HepG2 (cell line): Measurements from ENCODE around the gene COG5. TPM values are rescaled to one million over a fixed set of nuclear protein-coding genes. Genes with fewer than 3 reads are reported as not detected.
A peak's percentile ranks its signal among the peaks of the same experiment; 100 is the strongest.

Source experiments
- ADNP ChIP-seq: sonication (generic); formaldehyde crosslinking; IDR thresholded peaks from 2 replicates; pipeline ENCODE4 v1.4.0; 2020; ENCODE audit warnings: missing genetic modification reagents
- CEBPZ ChIP-seq: IDR thresholded peaks from 2 replicates; pipeline ENCODE4 v1.6.1; 2012; ENCODE audit warnings: low read length, improper control_type of control experiment
- KIAA2018 ChIP-seq: sonication (generic); formaldehyde crosslinking; IDR thresholded peaks from 2 replicates; pipeline ENCODE4 v1.5.0; 2020; ENCODE audit warnings: mild to moderate bottlenecking, missing genetic modification reagents, borderline replicate concordance
- NR3C1 ChIP-seq: sonication (generic); formaldehyde crosslinking; IDR thresholded peaks from 2 replicates; pipeline ENCODE4 v1.4.0; 2020; ENCODE audit warnings: missing genetic modification reagents
- RERE ChIP-seq: IDR thresholded peaks from 2 replicates; pipeline ENCODE4 v1.6.1; 2016; ENCODE audit warnings: low read depth, missing genetic modification reagents, missing compliant biosample characterization
- TBP ChIP-seq: sonication (generic); formaldehyde crosslinking; IDR thresholded peaks from 2 replicates; pipeline ENCODE4 v1.5.0; 2020; ENCODE audit warnings: missing genetic modification reagents
- U2AF2 ChIP-seq: fragments of 200-400 bp; formaldehyde crosslinking; IDR thresholded peaks from 2 replicates; pipeline ENCODE4 v1.6.1; 2017; ENCODE audit warnings: low read depth, mild to moderate bottlenecking, low read length
- ZBTB14 ChIP-seq: sonication (generic); formaldehyde crosslinking; IDR thresholded peaks from 2 replicates; pipeline ENCODE4 v1.4.0; 2020; ENCODE audit warnings: missing genetic modification reagents
- ZNF251 ChIP-seq: sonication (generic); formaldehyde crosslinking; IDR thresholded peaks from 2 replicates; pipeline ENCODE4 v1.9.0; 2021; ENCODE audit warnings: mild to moderate bottlenecking, missing genetic modification reagents
- polyA plus RNA-seq, 8 experiments: library from polyadenylated mRNA; depleted of rRNA in 3 of 8; stranded (reverse) in 7 of 8; unstranded in 1 of 8; fragments of >200 nt; fragmentation: Illumina TruSeq in 4 of 8; extraction: Trizol in 4 of 8; gene quantifications; 2 replicates each; pipeline versions ENCODE4 v1.2.1 to v1.2.3, GENCODE V29; 2011 to 2016; ENCODE audit warnings: low read depth in 4 of 8, missing spikeins in 1 of 8, mixed read lengths in 1 of 8; ENCODE audit not compliant: insufficient read depth in 1 of 8
- total RNA-seq, 5 experiments: library from RNA; depleted of rRNA; stranded (reverse); fragments of >200 nt; fragmentation: Illumina TruSeq; extraction: Trizol; gene quantifications; 2 replicates each; pipeline ENCODE4 v1.2.3, GENCODE V29; 2016; ENCODE audit warnings: low read depth in 1 of 5

The COG5 gene
- total and polyA plus RNA-seq, 2 of the 13 experiments (the other 11 are each of a cell fraction or from before 2014, with no cell fraction given) = 20.4 to 31.3 TPM

GRCh38 chr7:107169120-107170050 lies 394.3 kb downstream of the COG5 start (continued):
- TF ChIP-seq RERE (CRISPR knock-in tag) (no peak), U2AF2 (peak; percentile 71; the same call in 1 of the 2 replicates), CEBPZ (no peak), TBP (no peak), ZBTB14 (no peak), KIAA2018 (no peak), ZNF251 (CRISPR knock-in tag) (no peak), ADNP (CRISPR knock-in tag) (no peak), NR3C1 (CRISPR knock-in tag) (no peak)
